NCI-H2081 treated with DMSO at 0.1 percent for 48 hours (cell line): ENCODE results near the gene UCHL3.
"Not testable (repeated sequence)": the region's sequence is repeated elsewhere in the genome, so short reads cannot be mapped to it uniquely, and the experiment has no call there.

Source experiments
- DNase-seq: peaks from one replicate; lab custom pipeline; 2025; lab: John Stamatoyannopoulos, UW

UCHL3 gene

DNA sequence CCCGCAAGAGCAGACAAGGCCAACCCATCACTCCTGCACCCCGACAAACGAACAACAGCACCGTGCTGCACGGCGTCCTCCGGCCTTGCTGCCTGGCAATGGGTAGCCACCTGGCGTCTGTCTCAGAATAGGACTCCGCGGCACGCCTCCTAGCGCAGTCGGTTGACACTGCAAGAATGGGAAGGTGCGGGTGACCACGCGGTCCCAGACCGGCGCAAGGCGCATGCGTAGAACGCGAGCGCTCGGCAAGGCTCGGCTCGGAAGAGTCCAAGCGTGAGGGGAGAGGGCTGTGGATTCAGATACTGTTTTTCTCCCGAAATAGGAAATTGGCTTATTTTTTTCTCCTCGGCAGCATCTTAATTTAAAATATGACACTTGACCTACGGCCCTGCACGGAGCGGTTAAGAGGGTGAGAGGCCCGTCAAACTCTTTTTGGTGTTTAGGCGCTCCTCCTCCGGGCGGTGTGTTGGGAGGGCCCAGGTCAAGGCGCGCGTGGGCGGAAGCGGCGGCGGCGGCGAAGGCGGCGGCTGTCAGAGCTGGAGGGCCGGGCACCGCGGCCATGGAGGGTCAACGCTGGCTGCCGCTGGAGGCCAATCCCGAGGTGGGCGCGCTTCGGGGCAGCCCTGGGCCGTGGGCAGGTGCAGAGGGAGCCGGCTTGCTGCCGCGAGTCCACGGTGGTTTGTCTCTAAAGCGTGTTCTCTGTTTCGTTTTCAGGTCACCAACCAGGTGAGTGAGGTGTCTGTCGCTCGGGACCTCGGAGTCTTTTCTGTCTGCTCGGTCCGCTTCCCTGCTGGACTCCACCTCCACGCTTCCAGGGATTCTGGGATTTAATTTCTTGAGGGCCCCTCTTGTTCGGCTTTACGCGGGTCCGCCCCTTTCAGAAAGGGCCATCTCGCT lies at the start of gene UCHL3:
Gene UCHL3 (plus strand): TSS at position 530 of the 897 bp plus-strand sequence. CDS start 30 bp downstream, at position 560.
- peak; percentile 5 for DNase-seq

DNA sequence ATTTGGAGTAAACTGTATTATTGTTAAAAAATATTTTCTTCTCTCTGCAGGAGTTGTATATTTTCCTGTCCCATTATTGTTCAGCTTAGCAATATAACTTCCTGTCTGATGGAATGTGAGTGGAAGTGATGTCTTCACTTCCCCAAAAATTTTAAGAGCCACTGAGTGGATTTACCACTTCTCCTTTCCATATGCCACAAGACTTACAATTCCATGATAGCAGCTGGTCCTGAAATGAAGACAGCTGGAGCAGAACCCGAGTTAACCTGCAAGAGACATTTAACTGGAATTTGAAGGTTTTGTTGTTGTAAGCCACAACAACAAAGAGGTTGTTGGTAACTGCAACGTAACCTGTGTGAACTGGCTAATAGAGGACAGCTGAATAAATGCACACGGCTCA lies 44.3 kb upstream of the UCHL3 start:
- DNase-seq, result no peak

DNA sequence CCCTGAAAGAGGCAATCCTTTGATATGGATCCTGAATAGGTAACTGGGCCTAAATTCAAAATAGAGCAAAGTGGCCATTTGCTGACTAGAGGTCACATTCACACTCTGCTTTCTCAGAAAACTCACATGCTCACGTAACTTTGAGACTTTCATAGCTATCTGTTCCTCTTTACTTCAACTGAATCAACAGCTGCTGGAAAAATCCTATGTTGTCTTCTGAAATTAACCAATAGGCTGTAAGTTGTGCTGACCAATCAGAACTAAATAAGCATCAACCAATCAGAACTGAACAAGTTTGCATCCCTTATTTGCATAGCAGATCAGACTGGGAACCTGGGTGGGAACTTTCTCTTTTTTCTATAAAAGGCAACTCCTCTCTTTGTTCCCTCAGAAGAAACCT lies 43.6 kb upstream of the UCHL3 start:
- DNase-seq, result no peak

DNA sequence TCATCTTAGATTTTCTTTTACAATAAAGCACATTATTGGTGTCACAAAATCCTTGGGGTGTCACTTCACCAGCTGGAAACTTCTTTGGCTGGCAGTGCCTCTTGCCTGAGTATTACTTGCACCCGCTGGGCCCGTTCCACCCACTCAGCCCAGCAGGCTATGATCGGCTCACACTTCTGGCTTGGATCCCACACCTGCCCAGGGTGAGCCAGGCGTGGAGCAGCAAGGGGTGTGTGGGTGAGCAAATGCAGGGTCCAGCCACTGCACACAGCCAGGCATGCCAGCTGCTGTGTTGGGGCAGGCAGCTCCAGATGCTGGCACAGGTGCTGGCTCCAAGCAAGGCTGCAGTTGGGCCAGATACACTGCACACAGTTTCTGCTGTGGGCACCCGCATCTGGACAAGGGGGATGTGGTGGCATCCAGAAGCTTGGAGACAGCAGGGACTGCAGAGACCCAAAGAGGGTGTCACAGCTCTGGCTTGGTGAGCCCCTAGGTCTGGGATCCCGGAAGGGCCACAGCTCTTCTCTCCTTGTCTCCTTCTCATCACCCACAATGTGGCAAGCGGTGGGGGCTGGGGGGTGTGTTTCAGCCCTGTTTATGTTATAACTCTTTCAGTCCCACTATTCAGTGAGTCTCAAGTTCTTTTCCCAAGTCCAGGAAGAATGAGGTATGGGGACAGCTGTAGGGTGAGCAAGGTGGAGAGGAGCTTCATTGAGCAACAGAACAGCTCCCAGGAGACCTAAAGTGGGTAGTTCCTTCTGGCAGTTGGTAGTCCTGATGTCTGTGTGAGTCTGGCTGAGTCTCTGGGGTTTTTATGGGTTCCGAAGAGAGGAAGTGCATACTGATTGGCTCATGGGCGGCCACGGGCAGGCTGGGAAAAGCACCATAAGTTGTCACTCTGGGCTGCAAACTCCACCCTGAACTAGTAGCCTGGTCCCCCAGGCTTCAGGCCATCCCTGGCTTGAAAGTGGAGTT lies 42.3 kb upstream of the UCHL3 start:
- DNase-seq, result no peak

DNA sequence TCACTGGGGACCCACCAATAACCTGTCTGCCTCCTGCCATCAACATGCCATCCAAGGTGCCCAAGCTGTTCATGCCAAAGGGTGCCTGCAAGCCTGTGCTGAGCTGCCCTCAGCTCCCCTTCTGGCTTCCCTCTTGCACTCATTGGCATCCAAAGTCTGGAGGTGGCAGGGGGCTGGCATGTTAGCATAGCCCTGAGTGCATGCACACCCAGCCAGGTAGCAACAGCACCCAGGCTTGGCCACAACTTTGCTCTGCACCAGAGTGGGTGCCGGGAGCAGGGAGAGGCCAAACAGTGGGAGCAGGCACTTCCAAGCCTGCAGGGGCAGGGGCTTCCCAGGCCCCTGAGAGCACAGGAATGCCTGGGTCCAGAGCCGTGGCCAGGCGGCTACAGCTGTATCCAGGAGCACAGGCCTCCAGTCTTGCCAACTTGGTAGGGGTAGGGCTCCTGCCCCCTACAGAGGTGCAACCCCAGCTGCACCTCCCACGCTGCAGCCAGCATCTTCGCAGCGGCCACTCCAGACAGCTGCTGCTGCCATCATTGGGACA lies 41.5 kb upstream of the UCHL3 start:
- DNase-seq, result no peak

DNA sequence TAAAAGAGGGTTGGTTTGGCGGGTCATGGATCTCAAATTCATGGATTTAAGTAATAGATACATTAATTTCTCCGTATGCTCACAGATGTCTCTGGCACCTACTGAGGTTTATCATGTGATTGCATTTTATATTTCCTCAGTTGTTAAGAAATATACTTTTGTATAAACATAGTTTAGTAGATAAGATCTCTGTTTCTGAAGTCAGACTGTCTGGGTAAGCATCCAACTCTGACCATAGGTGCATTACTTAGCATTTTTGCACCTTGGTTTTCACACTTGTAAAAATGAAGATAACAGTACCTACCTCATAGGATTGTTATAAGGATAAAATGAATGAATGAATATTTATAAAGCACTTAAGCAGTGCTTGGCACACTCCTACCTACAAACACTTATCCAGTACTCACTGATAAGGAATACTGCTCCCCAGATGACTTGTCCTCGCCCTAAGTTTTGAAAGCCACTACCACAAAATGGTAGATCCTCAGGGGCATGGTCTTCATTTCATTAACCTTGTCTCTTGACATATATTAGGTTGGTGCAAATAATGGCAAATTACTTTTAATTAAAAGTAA lies 38.5 kb upstream of the UCHL3 start:
- DNase-seq, result no peak

DNA sequence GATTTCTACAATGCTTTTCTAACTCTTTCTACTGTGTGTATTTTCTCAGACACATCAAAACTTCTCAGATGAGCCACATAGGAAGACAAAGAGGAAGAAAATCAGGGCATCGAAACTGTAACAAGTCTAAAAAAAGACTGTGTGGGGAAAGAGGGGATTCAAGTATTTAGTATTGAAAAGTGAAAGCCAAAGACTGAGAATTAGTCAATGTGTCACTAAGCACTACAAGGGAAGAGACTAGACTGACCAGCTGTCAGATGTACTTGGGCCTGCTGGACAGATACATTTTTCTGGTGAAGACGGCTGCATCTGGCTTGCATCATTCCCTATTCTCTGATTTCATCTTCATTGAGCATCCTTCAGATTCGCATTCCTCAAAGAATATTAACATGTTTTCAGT lies 37.3 kb upstream of the UCHL3 start:
- DNase-seq, result no peak

DNA sequence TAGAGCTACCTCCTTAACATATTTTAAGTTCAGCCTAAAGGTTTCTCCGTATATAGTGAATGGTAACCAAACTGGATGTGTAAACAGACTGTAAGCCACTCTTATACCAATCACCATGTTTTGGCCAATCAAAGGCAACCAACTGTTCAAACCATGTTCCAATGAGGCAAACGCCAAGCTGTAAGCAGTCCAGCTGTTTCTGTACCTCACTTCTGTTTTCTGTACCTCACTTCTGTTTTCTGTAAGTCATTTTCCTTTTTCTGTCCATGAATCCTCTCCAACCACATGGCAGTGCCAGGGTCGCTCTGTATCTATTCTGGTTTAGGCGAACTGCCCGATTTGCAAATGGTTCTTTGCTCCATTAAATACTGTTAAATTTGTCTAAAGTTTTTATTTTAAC lies 36.3 kb upstream of the UCHL3 start:
- no peak for DNase-seq

DNA sequence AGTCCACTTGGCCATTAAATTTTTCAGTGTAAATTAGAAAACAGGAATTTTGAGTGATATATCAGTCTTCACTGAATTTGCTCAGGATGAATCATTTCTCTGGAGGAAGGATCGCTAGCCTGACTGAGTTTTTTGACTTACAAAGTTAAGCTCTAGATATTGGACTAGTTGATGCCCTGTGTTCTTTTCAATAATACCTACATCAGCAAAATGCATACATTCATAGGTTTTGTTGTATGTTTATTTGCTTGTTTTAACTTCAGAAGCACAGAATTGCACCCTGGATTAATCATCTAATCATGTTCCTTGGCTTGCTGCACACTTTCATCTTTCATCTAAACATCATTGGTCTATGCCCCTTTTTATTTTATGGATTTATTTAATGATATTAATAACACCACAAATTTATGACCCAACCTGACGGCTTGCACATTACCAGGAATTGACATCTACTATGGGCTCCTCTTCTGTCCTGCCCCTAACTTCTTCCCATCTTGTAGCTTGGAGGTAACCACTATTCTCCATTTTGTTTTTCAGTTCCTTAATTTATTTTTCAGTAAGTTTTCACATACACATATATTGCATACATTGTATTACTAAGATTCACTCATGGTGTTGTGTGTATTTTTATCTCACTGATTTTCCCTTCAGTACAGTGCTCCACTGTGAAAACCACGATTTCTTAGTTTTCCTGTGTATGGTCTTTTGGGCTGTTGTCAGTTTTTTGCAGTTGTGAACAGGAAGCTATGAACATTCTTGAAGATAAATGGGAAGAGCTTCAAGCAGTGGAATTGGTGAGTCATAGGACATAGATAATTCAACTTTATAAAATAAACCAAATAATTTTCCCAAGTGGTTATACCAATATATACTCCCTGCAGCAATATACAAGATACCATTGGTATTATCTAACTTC lies 35.3 kb upstream of the UCHL3 start:
- no peak for DNase-seq

DNA sequence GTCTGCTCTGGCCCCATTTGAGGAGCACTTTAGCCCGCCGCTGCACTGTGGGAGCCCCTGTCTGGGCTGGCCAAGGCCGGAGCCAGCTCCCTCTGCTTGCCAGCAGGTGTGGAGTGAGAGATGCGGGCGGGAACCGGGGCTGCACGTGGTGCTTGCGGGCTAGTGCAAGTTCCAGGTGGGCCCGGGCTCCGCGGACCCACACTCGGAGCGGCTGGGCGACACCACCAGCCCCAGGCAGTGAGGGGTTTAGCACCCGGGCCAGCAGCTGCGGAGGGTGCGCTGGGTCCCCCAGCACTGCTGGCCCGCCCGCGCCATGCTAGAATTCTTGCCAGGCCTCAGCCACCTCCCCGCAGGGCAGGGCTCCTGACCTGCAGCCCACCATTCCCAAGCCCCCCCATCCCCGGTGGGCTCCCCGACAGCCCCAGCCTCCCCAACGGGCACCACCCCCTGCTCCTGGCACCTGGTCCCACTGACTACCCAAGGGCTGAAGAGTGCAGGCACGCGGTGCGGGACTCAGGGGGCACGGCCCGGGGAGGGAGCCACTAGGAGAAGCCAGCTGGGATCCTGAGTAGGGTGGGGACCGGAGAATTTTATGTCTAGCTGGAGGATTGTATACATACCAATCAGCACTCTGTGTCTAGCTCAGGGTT lies 31.0 kb upstream of the UCHL3 start:
- DNase-seq, result no peak

DNA sequence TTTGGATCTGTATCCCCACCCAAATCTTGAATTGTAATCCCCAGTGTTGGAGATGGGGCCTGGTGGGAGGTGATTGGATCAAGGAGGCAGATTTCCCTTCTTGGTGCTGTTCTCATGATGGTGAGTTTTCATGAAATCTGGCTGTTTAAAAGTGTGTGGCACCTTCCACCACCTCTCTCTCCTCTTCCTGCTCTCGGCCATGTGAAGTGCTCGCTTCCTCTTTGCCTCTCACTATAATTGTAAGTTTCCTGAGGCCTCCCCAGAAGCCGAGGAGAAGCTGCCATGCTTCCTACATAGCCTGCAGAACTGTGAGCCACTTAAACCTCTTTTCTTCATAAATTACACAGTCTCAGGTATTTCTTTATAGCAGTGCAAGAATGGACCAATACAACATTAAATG lies 27.6 kb upstream of the UCHL3 start:
- DNase-seq, result no peak

DNA sequence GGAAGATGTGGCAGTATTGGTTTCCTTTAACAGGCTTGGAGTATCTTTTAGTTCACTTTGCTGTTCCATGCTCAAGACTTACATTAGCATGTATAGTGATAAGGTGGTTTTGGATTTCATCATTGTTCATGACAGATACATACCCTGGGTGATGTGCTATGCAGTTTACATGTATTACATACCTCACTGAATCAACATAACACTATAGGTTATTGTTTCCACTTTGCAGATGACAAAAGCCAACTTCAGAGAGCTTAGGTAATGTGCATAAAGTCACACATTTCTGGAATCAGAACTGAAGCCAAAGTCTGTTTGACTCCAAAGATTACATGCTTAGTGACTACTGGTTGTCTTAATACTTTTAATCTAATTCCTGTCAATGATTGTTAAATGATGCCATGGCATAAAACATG lies 19.0 kb upstream of the UCHL3 start:
- DNase-seq, result no peak

DNA sequence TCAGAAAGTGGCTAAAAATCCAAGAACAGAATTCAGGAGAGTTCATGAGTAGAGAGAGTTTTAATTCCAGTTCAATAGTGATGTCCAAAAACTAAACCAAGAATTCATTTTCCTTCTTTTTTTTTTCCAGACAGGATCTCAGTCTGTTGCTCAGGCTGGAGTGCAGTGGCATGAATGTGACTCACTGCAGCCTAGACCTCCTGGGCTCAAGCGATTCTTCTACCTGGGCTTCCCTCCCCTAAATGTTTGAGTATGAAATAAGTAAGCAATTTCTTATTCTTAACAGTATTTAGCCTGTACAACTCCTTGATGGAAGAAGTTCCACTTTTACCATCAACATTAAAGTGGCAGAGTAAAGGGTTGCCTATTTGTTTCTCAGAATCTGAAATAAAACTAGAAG lies 15.7 kb upstream of the UCHL3 start:
- DNase-seq, result no peak

DNA sequence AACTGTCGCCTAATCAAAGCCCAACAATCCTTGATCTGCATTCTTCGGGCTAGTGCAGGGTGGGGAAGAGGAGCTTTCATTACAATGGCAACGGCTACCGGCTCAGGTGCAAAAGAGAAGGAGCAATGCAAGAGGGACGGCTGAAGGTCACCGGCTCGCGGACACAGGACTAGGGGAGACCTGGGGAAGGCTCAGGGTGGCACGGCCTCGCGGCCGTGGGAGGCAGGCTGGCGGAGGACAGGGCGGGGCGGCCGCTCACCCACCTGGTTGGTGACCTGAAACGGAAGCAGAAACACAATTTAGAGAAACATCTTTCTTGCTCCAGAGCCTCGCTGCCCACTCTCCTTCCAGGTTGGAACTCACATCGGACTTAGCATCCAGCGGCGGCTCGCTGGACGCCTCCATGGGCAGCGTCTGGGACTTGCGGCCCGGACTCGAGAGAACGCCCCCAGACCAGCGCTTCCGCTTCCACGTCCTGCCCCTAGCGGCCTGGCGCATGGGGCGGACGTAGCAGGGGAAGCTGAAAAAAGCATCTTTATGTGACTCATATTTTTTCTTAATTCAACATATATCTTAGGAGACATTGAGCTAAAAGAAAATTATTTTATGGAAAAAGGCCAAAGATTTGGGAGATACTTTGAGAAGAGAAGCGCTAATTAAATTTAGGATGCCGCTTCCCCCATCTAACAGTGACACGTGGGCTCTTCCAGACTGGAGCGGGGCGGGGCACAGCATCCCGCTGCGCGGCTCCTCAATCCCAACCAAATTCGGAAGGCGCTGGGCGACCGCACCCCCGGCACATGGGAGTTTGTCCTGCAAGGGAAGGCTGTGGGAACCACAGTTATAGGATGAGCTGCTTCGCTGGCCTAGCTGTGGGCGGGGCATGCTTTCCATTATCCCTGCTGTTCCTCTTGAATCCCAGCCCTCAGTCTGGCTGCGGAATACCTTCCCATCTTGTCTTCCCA lies 11.9 kb upstream of the UCHL3 start, which contains the start of gene COMMD6:
Gene COMMD6 (minus strand): TSS at position 441 of the 965 bp plus-strand sequence. CDS start 36 bp downstream, at position 405.
- no peak for DNase-seq

DNA sequence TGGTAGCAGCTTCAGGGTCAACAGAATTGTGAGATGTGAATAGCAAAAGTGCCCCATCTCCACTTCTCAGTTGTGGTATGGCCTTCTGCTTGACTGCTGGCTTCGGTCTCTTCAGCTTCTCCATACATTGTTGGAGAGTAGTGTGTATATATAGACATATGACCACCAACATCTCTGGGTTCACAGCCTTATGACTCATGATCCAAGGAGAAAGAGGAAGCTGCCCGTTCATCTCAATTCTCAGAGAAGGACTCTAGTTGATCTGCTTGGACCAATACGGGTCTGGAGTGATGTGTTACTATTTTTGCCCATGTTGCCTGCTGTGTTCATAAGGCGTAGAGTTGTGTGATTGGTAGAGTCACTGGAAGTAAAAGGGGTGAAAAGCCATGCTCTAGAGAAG lies 8.3 kb upstream of the UCHL3 start:
- DNase-seq, result no peak

DNA sequence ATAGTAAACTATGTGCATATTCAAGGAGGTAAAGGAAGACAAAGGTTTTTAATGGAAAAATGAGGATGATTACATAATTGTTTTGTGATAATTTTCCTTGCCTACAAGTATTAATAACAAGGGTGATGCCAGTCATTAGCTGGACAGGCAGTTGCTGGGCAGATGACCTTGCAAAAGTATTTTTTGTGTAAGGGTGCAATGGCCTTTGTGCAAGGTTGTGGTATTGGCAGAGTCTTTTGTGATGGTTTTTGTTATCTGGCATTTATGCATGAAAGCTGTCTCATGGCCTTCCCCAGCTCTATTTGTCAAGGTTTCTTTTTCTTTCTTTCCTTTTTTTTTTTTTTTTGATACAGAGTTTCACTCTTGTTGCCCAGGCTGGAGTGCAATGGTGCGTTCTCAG lies 7.6 kb upstream of the UCHL3 start:
- DNase-seq, result no peak

DNA sequence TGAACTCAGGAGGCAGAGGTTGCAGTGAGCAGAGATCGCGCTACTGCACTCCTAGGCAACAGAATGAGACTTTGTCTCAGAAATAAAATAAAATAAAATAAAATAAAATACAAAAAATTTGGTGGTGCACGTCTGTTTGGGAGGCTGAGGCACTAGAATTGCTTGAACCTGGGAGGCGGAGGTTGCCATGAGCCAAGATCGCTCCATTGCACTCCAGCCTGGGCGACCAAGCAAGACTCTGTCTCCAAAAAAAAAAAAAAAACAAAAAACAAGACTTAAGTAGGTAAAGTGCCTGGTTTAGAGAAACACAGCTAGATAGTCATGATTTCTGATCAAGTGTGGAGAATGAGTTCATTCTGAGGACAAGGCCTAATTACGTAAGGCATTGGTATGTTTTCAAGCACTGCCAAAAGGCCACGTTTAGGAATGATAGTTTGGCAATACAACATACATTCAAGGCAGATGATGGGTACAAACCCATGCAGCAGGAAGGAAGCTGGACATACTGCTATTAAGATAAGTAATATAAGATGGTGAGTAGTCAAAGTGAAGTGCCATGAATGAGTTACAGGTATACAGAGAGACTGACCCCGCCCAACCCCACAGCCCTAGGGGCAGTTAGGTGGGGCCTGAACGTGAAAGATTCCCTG lies 4.8 kb upstream of the UCHL3 start:
- DNase-seq, result no peak

DNA sequence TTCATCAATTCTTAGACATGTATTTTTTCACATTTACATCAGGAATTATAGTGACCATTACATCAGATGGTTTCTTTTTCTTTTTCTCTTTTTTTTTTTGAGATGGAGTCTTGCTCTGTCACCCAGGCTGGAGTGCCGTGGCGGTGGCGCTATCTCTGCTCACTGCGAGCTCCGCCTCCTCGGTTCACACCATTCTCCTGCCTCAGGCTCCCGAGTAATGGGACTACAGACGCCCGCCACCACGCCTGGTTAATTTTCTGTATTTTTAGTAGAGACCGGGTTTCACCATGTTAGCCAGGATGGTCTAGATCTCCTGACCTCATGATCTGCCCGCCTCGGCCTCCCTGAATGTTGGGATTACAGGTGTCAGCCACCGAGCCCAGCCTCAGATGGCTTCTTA lies 4.2 kb upstream of the UCHL3 start:
- not testable (repeated sequence) for DNase-seq

DNA sequence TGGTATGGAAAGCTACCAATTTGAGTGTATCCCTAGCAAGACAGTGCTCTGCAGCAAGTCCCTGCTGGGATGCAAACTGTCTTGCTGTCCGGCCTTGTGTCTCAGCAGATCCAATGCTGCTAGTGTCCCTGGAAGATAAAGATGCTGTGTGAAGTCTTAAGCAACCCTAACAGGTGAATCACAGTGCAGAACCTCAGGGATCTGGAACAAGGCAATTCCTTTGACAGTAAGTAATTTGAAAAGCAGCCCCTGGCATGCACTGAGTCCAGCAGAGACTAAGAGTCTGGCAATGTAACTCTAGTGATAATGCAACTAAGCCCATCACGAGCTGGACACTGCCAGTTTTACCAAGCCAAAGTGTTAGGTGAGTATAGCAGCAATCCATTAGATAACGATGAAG lies 1.7 kb upstream of the UCHL3 start:
- DNase-seq, result no peak
